NCI-H2029 (cell line): ENCODE data around the gene RHBG.

ENCODE experiments used
- DNase-seq: peaks from one replicate; lab custom pipeline; 2025; lab: John Stamatoyannopoulos, UW

The RHBG gene

GRCh38 chr1:156427957-156428356, 58.9 kb downstream of the RHBG start:
- DNase-seq: no peak

- no peak for DNase-seq
These were observed 59.8 kb downstream of the RHBG start for GRCh38 chr1:156428746-156429288.

- DNase-seq: no peak
These were observed 60.5 kb downstream of the RHBG start for GRCh38 chr1:156429313-156430060.

GRCh38 chr1:156430303-156430702, 61.3 kb downstream of the RHBG start:
- DNase-seq: no peak

- DNase-seq: no peak
These were observed 61.9 kb downstream of the RHBG start for GRCh38 chr1:156430866-156431265.

GRCh38 chr1:156431366-156431765, 62.4 kb downstream of the RHBG start:
- no peak for DNase-seq

- no peak for DNase-seq
These were observed 63.0 kb downstream of the RHBG start for GRCh38 chr1:156431769-156432668.

- no peak for DNase-seq
These were observed 63.6 kb downstream of the RHBG start for GRCh38 chr1:156432669-156433018.

- no peak for DNase-seq
These were observed 64.0 kb downstream of the RHBG start for GRCh38 chr1:156433032-156433431.

GRCh38 chr1:156433602-156434001, 64.6 kb downstream of the RHBG start:
- no peak for DNase-seq
